RKO (cell line): ENCODE measurements around the gene OPRM1.
"Not testable (repeated sequence)": the region's sequence is repeated elsewhere in the genome, so short reads cannot be mapped to it uniquely, and the experiment has no call there.

Experiments used
- DNase-seq: peaks from one replicate; pipeline ENCODE4 v3.0.0-alpha.2; 2016; ENCODE audit warnings: low spot score

Gene OPRM1

DNA sequence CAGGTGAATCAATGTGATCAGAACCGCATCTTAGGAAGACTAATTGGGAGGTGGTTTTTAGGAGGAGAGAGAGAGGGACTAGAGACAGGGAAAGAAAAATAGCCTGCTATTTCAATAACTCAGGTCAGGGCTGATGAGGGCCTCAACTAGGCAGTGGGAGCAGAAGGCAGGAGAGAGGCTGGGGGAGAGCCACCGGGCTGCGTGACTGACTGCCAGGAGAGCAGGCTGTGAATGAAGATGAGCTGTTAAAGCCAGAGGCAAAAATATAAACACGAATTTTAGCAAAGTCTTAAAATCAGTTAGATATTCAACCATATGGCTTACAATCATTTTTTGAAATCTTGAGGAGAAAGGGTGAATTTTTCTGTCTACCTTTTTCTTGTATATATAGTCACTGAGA is 168.0 kb downstream of the OPRM1 start:
- DNase-seq = no peak

DNA sequence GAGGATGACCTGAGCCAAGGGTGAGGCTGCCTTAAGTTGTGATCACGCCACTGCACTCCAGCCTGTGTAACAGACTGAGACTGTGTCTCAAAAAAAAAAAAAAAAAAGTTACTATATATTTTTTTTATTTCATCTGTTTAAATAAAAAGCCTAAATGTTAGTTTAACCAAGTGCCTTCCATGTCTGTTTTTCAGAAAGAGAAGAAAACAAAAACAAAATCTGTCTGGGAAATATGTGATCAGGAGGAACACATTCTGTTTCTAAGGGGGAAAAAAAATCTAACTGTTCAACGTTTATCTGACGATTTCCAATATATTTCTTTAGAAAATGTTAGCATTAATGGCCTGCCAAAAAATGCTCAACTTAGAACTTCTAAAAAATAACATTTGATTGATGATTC is 170.5 kb downstream of the OPRM1 start:
- DNase-seq = no peak

DNA sequence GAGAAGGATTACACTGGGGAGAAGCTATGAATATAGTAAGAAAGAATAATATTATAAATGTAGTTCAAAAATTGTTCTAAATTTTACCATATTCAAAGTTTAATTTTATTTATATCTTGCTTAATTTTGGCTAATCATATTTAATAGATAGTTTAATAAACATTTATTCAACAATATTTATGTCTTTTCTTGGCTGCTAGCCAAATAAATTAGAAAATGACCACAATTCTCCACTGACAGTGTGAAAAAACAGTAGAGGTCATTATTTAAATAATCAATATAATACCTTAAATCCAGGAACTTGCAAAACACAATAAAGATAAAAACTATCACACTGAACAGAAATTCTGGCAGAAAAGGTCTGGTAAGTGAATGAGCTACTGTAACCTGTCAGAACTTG is 171.6 kb downstream of the OPRM1 start:
- DNase-seq = no peak

- DNase-seq = no peak
These were observed 174.7 kb downstream of the OPRM1 start for GRCh38 chr6:154213782-154214181.

GRCh38 chr6:154218301-154218700 is 179.3 kb downstream of the OPRM1 start:
- no peak for DNase-seq

DNA sequence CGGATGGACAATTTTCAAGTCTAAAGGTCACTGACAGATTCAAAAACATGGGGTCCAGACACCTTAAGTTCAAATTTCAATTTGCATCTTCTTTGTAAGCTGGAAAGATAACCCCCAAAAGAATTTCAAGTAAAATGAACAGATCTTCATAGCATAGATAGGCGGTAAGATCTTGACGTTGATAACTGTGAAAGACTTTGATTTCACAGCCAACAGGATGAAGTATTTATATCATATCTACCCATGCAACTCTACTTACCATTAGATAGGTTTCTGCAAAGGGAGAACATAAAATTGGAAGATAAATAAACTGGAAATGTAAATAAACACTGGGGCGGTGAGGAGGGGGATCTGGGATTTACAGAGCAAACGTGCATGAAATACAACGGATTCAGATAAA is 179.7 kb downstream of the OPRM1 start:
- DNase-seq = no peak

GRCh38 chr6:154219250-154219649 is 180.2 kb downstream of the OPRM1 start:
- DNase-seq = no peak

DNA sequence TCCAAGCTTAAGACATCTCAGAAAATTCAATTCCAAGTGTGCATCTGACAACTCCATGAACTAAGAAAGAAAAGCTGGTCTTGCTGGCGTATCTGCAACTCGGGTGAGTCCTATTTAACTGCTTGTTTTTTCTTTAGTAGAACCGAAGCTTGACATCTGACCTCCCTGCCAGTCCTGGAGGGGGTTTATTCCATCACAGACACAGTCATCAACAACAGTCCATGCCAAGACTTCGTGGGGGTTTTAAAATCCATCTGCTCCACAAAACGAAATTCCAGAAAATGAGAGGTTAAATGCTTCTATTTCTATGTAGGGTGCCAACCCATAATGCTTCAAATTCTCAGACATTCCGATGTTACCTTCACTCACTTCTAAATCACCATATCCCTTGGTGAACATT is 183.7 kb downstream of the OPRM1 start:
- DNase-seq = no peak

- DNase-seq = no peak
These were observed 184.3 kb downstream of the OPRM1 start for GRCh38 chr6:154223296-154223695.

GRCh38 chr6:154226461-154226860 is 187.4 kb downstream of the OPRM1 start:
- no peak for DNase-seq

DNA sequence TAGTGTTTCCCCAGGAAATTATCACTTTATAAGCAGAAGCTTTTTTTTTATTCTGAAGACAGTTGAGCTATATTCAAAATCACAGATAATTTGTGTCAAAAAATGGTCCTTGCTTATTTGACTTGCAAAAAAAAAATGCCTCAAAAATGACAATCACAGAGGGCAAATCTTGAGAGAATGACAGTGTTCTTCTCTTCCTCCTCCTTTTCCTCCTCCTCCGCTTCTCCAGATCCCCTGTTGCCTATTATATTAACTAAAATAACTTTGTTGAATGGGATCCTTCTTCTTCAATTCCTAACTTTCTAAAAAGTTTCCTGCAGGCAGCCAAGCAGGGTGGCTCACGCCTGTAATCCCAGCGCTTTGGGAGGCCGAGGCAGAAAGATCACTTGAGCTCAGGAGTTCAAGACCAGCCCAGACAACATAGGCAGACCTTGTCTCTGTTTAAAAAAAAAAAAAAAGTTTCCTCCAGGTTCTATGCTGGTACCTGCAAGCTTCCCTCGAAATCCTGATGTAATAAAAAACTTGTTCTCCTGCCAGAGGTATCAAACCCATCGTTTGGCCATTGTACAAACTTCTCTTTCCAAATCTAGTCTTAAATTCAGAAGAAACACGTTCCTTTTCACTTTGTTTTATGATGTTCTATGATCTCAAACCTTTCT is 189.0 kb downstream of the OPRM1 start:
- DNase-seq = no peak

GRCh38 chr6:154228521-154228905 is 189.5 kb downstream of the OPRM1 start:
- DNase-seq = no peak

- DNase-seq = no peak
These were observed 190.7 kb downstream of the OPRM1 start for GRCh38 chr6:154229786-154230185.

GRCh38 chr6:154230393-154230792 is 191.4 kb downstream of the OPRM1 start:
- no peak for DNase-seq

- no peak for DNase-seq
These were observed 192.0 kb downstream of the OPRM1 start for GRCh38 chr6:154230910-154231595.

- no peak for DNase-seq
These were observed 193.2 kb downstream of the OPRM1 start for GRCh38 chr6:154232013-154232910.

- no peak for DNase-seq
These were observed 194.3 kb downstream of the OPRM1 start for GRCh38 chr6:154233383-154233782.

DNA sequence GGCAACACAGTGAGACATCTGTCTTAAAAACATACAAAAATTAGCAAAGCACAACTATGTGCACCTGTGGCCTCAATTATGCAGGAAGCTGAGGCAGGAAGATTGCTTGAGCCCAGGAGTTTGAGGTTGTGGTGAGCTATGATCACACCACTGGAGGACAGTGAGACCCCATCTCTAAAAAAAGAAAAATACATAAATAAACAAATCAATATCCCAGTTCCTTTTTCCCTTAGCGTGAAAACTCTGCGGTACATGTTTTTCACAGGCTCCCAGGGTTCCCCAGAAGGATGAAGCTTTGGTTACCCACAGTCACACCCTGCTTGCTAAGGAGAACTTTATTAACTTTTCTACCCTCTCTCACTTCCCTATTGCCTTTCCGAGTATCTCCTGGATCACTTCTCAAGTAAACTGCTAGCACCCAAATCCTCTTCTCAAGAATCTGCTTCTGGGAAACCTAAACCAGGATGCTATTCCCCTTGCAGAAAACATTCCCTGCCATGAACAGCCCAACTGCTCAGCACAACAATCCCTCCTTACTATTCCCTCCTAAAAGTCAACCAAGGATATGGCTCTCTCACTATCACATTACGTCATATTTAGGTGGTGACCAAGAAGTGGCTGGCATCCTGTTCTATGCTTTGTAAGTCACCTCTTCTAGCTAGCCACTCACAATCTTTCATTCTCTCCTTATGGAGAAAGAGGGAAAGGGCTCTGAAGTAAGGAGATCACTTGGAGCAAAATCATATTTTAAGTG is 195.2 kb downstream of the OPRM1 start:
- DNase-seq = no peak

- no peak for DNase-seq
These were observed 197.7 kb downstream of the OPRM1 start for GRCh38 chr6:154236646-154237301.

DNA sequence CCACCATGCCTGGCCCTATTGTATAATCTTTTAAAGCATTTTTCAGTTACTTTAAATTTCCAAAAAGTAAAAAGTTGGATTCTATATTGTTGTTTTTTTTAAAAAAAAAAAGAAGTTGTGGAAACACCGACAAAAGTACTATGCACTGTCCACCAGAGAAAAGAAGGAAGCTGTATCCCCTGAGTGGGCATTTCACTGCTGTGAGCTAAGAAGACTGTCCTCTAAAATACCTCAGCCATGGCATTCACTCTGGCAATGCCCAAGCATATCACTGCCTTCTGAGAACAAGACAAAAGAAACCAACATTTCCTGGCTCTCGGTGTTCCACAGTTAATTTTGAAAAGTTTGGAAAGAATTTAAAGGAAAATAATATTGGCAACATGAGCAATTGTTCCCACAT is 199.8 kb downstream of the OPRM1 start:
- no peak for DNase-seq

DNA sequence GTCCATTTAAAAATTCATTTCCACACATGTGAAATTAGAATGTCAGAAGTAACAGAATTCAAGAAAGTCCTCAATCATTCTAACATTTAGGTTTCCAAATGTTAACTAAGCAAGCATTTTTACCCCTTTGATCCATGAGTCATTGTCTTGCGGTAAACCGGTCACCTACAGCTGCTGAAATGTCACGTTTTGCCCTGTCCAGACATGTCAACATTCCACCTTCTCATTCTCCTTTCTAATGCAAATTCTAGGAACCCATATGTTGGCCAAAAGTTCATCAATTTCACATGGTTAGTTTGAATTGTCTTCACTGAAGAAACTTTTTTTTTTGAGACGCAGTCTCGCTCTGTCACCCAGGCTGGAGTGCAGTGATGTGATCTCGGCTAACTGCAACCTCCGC is 200.4 kb downstream of the OPRM1 start:
- no peak for DNase-seq

DNA sequence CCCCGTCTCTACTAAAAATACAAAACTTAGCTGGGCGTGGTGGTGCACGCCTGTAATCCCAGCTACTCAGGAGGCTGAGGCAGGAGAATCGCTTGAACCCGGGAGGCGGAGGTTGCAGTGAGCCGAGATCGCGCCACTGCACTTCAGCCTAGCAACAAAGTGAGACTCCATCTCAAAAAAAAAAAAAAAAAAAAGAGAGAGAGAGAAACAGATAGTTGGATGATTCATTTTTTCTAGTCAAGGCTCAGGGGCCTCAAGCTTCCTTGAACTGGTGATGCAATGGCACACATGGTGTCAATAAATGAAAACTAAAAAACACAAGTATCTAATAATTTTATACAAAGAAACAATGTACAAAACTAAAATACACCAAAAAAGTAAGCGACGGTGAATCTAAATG is 202.0 kb downstream of the OPRM1 start:
- not testable (repeated sequence) for DNase-seq
